Testis (tissue), 3 donors: Measurements from ENCODE around the gene FAM78A. TPM values are rescaled to one million over a fixed set of nuclear protein-coding genes. Genes with fewer than 3 reads are reported as not detected.
"Not testable (repeated sequence)": the region's sequence is repeated elsewhere in the genome, so short reads cannot be mapped to it uniquely, and the experiment has no call there.

Experiments
- DNase-seq: peaks from one replicate; pipeline ENCODE4 v3.0.0-alpha.2; 2019
- H3K27ac ChIP-seq, 2 donors: fragments of 200-600 bp; sonication (generic); one replicate each; pipeline ENCODE4 v1.5.1; 2019
- H3K27me3 ChIP-seq: fragments of 200-600 bp; sonication (generic); one replicate; pipeline ENCODE4 v1.5.1; 2019
- H3K36me3 ChIP-seq: fragments of 200-600 bp; sonication (generic); one replicate; pipeline ENCODE4 v1.5.1; 2017; ENCODE audit warnings: low read depth; ENCODE audit errors: missing control alignments
- H3K4me1 ChIP-seq: fragments of 200-600 bp; sonication (generic); one replicate; pipeline ENCODE4 v1.5.1; 2019
- H3K4me3 ChIP-seq, 2 donors: fragments of 200-600 bp; sonication (generic); one replicate each; pipeline ENCODE4 v1.5.1; 2017 to 2019
- H3K9me3 ChIP-seq: fragments of 200-600 bp; sonication (generic); one replicate; pipeline ENCODE4 v1.5.1; 2017
- CTCF ChIP-seq, 3 experiments: fragments of 450-650 bp in 2 of 3; fragments of 200-600 bp in 1 of 3; sonication (generic) in 1 of 3; IDR thresholded peaks; one replicate each; pipeline ENCODE4 v1.5.1; 2016 to 2019; ENCODE audit warnings: antibody characterized with exemption in 3 of 3, mild to moderate bottlenecking in 2 of 3, moderate library complexity in 1 of 3
- POLR2A ChIP-seq: fragments of 450-650 bp; IDR thresholded peaks from one replicate; pipeline ENCODE4 v1.6.1; 2017; ENCODE audit warnings: antibody characterized with exemption, mild to moderate bottlenecking, moderate library complexity
- WGBS, 2 donors: methylation state at CpG; one replicate each; pipeline ENCODE4 v1.1.5; 2018; 5-methylcytosine and 5-hydroxymethylcytosine counted together
- intact Hi-C: fragments of 100-400 bp; cut with DNase I; formaldehyde crosslinking; loops from one replicate; pipeline ENCODE4 v1.15.1; 2023; ENCODE audit warnings: low total_unique reads
- polyA plus RNA-seq: library from polyadenylated mRNA; stranded (reverse); fragments of 350-450 nt; fragmentation: Illumina TruSeq; extraction: RNeasy Lipid Tissue Mini Kit (QIAGEN cat#74804); gene quantifications from one replicate; pipeline ENCODE4 v1.2.3, GENCODE V29; 2014; ENCODE audit warnings: low read depth, low replicate concordance; ENCODE audit not compliant: insufficient read depth
- total RNA-seq, 2 donors: library from RNA; depleted of rRNA; stranded (reverse); fragments of >200 nt; gene quantifications; one replicate each; pipeline ENCODE4 v1.2.3, GENCODE V29; 2016

FAM78A gene
- total and polyA plus RNA-seq, 3 donors from 2014 or later = 29.7 to 48.0 (median 30.8) TPM

- Histone ChIP-seq H3K27ac (peak overlapping the region; percentile 85 to 92), H3K36me3 (no peaks in the 10 kb centered on the region), H3K27me3 (no peaks in the 10 kb centered on the region), H3K4me1 (peaks cover 34% of the 10 kb centered on the region), H3K4me3 (peak overlapping the region; percentile 62 to 72), H3K9me3 (no peaks in the 10 kb centered on the region)
- 34 to 45% methylated on average over 14 to 18 of the region's 18 CpGs for WGBS, 2 donors
- TF ChIP-seq POLR2A (no peak), CTCF (IDR thresholded peaks at IDR 0.05) (no peak)
- peak; percentile 82 for DNase-seq
- intact Hi-C loops = no loop called here
These were observed 1.5 kb downstream of the FAM78A start for GRCh38 chr9:131274674-131275331.

- H3K27ac ChIP-seq = peak overlapping the region; percentile 85 to 92
- intact Hi-C loops = no loop called here
- 53 to 71% methylated on average over 13 of the region's 13 CpGs for WGBS, 2 donors
- no peaks in the 10 kb centered on the region for H3K9me3 ChIP-seq
- no peak for TF ChIP-seq POLR2A
- no peak for TF ChIP-seq CTCF (IDR thresholded peaks at IDR 0.05)
- H3K36me3 ChIP-seq = no peaks in the 10 kb centered on the region
- H3K4me3 ChIP-seq = peak overlapping the region; percentile 62 to 72
- no peaks in the 10 kb centered on the region for H3K27me3 ChIP-seq
- peaks cover 42% of the 10 kb centered on the region for H3K4me1 ChIP-seq
- DNase-seq = no peak
These were observed 2.2 kb downstream of the FAM78A start for GRCh38 chr9:131273856-131274673.

- H3K9me3 ChIP-seq = no peaks in the 10 kb centered on the region
- H3K4me1 ChIP-seq = peaks cover 49% of the 10 kb centered on the region
- peak; percentile 46 for DNase-seq
- peak overlapping the region in 1 of 2 donors; percentile 62 for H3K4me3 ChIP-seq
- 59 to 64% methylated on average over 20 to 22 of the region's 22 CpGs for WGBS, 2 donors
- H3K36me3 ChIP-seq = no peaks in the 10 kb centered on the region
- no peaks in the 10 kb centered on the region for H3K27me3 ChIP-seq
- intact Hi-C loops = no loop called here
- peak overlapping the region; percentile 85 to 92 for H3K27ac ChIP-seq
- no peak for TF ChIP-seq CTCF (IDR thresholded peaks at IDR 0.05)
- no peak for TF ChIP-seq POLR2A
These were observed 3.0 kb downstream of the FAM78A start for GRCh38 chr9:131273146-131273855.

GRCh38 chr9:131272212-131272611, 4.1 kb downstream of the FAM78A start:
- Histone ChIP-seq H3K9me3 (no peaks in the 10 kb centered on the region), H3K36me3 (no peaks in the 10 kb centered on the region), H3K27ac (peak overlapping the region in 1 of 2 donors; percentile 92), H3K4me3 (no peak overlapping the region), H3K4me1 (peaks cover 57% of the 10 kb centered on the region), H3K27me3 (no peaks in the 10 kb centered on the region)
- no peak for TF ChIP-seq POLR2A
- intact Hi-C loops = no loop called here
- 82% methylated on average over 3 of the region's 3 CpGs for WGBS, 2 donors
- no peak for DNase-seq

GRCh38 chr9:131271506-131271931, 4.8 kb downstream of the FAM78A start:
- no peak for DNase-seq
- 43 to 55% methylated on average over 6 of the region's 6 CpGs for WGBS, 2 donors

GRCh38 chr9:131271016-131271273, 5.4 kb downstream of the FAM78A start:
- peak overlapping the region; percentile 58 to 62 for H3K27ac ChIP-seq
- H3K9me3 ChIP-seq, H3K36me3 ChIP-seq, intact Hi-C loops, H3K27me3 ChIP-seq, DNase-seq, H3K4me3 ChIP-seq: not testable (repeated sequence)
- WGBS, 2 donors = 100% methylated on average over 1 of the region's 1 CpG; no CpG with 5 or more reads in 1 of the 2 donors
- H3K4me1 ChIP-seq = peaks cover 69% of the 10 kb centered on the region

More at GRCh38 chr9:131271506-131271931, 4.8 kb downstream of the FAM78A start:
- no peaks in the 10 kb centered on the region for H3K36me3 ChIP-seq
- TF ChIP-seq CTCF (IDR thresholded peaks at IDR 0.05) (no peak), POLR2A (no peak)
- peak overlapping the region; percentile 58 to 62 for H3K27ac ChIP-seq
- peaks cover 64% of the 10 kb centered on the region for H3K4me1 ChIP-seq
- H3K9me3 ChIP-seq = no peaks in the 10 kb centered on the region
- H3K27me3 ChIP-seq = no peaks in the 10 kb centered on the region
- intact Hi-C loops = no loop called here
- no peak overlapping the region for H3K4me3 ChIP-seq
